ENCODE measurements around the gene SERPINB10.

DNA sequence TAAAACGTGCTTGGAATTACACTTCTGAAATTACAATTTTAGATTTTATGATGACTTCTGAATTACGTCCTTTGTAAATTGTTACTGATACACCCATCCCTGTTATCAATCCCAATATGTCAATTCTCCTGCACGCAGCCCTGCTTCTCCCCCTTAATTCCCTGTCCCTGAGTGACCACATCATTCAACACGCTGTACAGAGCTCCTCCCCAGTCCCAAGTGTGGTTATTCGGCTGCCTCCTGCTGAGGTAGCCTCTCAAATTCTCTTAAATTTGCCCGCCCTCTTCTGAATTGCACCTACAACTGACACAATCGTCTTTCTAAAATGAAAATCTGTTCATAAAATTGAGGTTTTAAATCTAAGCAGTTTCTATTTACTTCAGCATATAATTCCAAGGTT lies 72.3 kb downstream of the SERPINB10 start:
- TF ChIP-seq, protein P1, sequence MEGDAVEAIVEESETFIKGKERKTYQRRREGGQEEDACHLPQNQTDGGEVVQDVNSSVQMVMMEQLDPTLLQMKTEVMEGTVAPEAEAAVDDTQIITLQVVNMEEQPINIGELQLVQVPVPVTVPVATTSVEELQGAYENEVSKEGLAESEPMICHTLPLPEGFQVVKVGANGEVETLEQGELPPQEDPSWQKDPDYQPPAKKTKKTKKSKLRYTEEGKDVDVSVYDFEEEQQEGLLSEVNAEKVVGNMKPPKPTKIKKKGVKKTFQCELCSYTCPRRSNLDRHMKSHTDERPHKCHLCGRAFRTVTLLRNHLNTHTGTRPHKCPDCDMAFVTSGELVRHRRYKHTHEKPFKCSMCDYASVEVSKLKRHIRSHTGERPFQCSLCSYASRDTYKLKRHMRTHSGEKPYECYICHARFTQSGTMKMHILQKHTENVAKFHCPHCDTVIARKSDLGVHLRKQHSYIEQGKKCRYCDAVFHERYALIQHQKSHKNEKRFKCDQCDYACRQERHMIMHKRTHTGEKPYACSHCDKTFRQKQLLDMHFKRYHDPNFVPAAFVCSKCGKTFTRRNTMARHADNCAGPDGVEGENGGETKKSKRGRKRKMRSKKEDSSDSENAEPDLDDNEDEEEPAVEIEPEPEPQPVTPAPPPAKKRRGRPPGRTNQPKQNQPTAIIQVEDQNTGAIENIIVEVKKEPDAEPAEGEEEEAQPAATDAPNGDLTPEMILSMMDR (IDR thresholded peaks at IDR 0.05): no peak
- no peak for TF ChIP-seq POLR2A (IDR thresholded peaks at IDR 0.05)
